Amygdala (tissue), 56 donors: ENCODE results near the gene ASGR1.
A peak's percentile ranks its signal among the peaks of the same experiment; 100 is the strongest.
"Not testable (repeated sequence)": the region's sequence is repeated elsewhere in the genome, so short reads cannot be mapped to it uniquely, and the experiment has no call there.

Experiments used
- DNase-seq, 56 donors: peaks; one replicate each; lab custom pipeline; 2025; lab: John Stamatoyannopoulos, UW

ASGR1 gene

GRCh38 chr17:7168841-7169564 lies 10.2 kb downstream of the ASGR1 start:
- DNase-seq, result not testable (repeated sequence)

DNA sequence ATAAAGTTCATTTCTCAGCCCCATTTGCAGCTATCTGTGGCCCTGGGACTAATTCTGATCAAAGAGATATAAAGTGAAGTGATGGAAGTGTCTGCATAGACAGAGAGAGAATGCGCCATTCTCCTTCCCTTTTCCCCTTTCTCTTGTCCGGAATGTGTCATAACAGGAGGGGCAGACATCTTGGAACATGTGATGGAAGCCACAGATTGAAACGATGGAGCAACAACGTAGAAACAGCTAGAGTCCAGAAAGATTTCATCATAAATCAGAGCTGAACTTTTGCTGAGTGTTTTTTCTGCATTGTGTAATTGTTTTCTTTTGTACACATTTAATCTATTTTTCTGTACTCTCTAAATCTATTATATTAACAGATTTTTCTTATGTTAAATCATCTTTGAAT lies 11.3 kb downstream of the ASGR1 start:
- no peak for DNase-seq

- no peak for DNase-seq
Observed at GRCh38 chr17:7166873-7167272, 12.3 kb downstream of the ASGR1 start.

GRCh38 chr17:7159571-7159970 lies 19.6 kb downstream of the ASGR1 start:
- DNase-seq, result not testable (repeated sequence)

DNA sequence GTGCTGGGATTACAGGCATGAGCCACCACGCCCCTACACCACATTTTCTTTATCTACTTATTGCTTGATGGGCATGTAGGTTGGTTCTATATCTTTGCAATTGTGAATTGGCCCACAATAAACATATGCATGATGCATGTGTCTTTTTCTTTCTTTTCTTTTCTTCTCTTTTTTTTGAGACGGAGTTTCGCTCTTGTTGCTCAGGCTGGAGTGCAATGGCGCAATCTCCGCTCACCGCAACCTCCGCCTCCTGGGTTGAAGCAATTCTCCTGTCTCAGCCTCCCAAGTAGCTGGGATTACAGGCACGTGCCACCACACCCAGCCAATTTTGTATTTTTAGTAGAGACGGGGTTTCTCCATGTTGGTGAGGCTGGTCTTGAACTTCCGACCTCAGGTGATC lies 20.7 kb downstream of the ASGR1 start:
- DNase-seq, result not testable (repeated sequence)

DNA sequence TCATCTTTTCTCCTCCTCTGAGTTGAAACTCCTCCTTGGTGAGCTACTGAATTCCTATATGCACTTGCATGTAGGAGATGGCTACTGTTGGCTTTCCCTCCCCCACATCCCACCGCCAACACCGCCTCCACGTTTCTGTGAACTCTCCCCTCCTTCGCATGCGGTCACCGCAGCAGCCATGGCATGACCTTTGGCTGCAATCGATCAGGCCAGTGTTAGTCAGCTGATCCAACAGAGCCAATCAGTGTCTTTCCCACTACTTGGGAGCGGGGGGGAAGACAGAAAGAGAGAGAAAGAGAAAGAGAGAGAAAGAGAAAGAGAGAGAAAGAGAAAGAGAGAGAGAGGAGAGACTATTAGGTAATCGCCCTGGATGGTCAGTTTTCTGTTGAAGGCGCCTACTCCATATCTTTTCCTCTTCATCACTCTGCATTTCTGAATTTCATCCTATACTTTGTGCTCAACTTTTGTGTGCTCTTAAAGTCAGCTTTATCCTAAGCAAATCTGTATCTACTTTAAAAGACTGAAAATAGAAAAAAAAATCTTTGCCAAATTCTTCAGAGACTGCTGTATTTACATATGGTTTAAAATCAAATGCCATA lies 22.7 kb downstream of the ASGR1 start:
- no peak for DNase-seq

GRCh38 chr17:7147772-7148171 lies 31.4 kb downstream of the ASGR1 start:
- no peak for DNase-seq

GRCh38 chr17:7146115-7146514 lies 33.1 kb downstream of the ASGR1 start:
- DNase-seq, result no peak

DNA sequence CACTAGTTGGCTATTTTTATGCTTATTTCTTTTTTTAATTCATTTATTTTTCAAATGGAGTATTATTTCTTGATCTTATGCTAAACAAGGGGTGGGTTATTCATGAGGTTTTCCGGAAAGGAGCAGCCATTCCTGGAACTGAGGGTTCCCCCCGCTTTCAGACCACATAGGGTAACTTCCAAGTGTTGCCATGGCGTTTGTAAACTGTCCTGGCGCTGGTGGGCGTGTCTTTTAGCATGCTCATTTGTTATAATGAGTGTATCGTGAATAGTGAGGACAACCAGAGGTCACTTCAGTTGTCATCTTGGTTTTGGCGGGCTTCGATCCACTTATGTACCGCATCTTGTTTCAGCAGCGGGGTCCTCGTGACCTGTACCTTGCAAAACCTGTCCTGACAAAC lies 35.0 kb downstream of the ASGR1 start:
- no peak for DNase-seq

- DNase-seq, result no peak
Observed at GRCh38 chr17:7141824-7142223, 37.3 kb downstream of the ASGR1 start.

DNA sequence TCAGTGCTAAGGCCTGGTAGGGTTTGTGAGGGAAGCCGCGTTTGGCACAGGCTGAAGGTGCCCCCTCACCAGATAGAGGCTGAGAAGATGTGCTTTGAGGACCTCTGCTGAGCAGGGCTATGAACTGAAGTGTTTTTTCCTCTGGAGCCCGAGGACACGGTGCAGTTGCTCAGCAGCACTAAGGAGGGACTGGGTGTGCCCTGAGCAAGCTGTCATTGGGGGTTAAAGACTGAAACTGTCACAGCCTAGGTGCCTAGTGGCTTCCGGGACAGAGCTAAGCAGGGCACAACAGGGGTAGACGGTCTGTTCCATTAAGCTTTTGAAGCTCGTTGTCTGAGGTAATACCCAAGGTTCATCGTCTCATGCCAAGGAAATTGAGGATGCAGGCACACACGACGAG lies 39.8 kb downstream of the ASGR1 start:
- DNase-seq, result no peak

GRCh38 chr17:7138800-7139381 lies 40.3 kb downstream of the ASGR1 start:
- DNase-seq, result no peak

DNA sequence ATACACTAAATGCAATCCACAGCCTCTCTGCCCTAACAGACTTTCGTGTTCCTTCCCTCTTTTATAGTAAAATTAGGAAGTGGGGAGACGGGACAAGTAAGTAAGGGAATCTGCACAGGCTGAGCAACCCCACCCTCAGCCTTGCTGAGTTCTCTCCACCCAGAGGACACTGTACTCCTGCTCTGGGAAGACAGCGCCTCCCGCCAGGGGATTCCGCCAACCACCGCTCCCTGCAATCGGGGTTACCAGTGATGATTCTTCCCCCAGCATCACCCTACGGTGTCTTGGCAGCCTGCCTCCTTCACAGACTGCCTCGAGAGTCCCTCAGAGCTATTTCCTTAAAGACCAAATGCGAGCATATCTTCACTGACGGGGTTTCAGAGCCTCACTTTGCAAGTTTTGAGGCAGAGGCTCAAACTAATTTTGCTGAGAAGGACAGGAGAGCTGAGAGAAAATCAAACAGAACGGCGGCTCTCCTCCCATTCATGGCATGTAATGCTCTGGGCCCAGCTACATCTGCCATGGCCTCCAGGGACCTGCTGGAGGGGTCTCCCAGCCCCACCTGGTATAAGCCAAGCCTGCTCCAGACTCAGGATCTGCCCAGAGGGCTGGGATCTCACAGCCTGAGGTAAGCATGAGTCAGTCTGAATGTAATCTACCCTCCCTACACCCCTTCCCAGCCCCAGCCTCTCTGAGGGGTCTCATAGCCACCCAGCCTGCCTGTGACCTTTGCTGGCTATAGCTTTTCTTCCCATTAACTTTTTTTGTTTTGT lies 41.8 kb downstream of the ASGR1 start:
- no peak for DNase-seq

DNA sequence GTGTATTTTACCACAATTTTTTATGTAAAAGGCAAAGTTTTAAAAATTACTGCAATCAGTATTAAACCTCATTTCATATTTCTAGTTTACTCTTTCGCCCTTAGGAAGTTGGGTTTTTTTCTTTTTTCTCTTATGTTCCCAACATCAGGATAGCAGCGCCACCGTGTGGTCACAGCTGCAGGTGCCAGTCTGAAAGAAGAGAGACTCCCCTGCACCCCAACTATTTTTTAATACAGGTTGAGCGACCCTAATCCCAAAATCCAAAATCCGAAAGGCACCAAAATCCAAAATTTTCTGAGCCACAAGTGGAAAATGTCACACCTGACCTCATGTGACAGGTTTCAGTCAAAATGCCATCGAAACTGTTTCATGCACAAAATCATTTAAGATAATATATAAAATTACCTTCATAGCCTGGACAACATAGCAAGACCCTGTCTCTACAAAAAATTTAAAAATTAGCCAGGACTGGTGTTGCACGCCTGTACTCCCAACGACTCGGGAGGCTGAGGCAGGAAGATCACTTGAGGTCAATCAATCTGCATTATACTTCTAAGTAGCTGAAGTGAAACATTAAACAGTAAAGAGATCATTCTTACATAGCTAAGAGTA lies 42.8 kb downstream of the ASGR1 start:
- peak in 30 of 56 donors; percentile 3 to 79 (median 28) for DNase-seq

GRCh38 chr17:7133916-7134315 lies 45.3 kb downstream of the ASGR1 start:
- DNase-seq, result no peak

DNA sequence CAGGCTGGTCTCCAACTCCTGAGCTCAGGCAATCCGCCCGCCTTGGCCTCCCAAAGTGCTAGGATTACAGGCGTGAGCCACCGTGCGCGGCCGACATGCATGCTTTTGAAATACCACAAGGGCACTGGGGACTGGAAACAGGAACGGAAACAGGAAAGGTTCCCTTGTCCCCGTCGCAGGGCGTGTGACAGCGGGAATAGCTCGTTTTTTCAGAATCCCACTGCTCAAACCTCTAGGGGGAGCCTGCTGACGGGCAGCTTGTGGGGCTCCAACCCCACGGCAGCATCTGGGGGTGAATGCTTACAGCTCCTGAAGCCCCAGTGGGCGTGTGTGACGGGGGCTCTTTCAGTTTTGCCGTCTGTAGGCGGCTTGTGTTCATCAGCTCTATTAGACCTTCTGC lies 45.7 kb downstream of the ASGR1 start:
- DNase-seq, result peak in 3 of 56 donors; percentile 20 to 25 (median 21)

DNA sequence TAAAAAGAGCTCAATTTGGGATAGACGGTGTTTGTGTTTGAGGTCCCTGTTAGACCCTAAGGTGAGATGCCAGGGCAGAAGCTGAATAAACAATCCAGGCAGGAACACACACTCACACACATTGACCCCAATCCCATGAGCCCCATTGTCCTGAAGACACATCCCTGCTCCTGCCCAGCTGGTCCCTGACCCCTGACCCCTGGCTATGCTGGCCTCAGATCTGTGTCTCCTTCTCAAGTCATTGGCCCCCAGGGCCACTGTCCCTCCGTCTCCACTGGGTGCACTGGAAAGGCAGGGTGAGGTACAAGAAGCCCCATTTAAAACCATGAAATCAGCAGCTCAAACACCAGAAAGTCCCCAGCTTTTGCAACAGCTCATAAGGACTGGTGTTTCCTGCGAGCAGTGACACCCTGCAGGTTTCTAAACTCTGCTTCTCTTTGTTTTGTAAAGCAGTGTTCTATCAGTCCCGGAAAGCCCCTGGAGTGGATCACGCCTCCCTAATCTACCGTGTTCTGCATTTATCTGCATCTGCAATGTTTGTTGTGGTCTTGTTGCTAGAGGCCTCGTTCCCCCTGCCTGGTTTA lies 46.6 kb downstream of the ASGR1 start:
- no peak for DNase-seq

- DNase-seq, result no peak
Observed at GRCh38 chr17:7131423-7131791, 47.8 kb downstream of the ASGR1 start.

DNA sequence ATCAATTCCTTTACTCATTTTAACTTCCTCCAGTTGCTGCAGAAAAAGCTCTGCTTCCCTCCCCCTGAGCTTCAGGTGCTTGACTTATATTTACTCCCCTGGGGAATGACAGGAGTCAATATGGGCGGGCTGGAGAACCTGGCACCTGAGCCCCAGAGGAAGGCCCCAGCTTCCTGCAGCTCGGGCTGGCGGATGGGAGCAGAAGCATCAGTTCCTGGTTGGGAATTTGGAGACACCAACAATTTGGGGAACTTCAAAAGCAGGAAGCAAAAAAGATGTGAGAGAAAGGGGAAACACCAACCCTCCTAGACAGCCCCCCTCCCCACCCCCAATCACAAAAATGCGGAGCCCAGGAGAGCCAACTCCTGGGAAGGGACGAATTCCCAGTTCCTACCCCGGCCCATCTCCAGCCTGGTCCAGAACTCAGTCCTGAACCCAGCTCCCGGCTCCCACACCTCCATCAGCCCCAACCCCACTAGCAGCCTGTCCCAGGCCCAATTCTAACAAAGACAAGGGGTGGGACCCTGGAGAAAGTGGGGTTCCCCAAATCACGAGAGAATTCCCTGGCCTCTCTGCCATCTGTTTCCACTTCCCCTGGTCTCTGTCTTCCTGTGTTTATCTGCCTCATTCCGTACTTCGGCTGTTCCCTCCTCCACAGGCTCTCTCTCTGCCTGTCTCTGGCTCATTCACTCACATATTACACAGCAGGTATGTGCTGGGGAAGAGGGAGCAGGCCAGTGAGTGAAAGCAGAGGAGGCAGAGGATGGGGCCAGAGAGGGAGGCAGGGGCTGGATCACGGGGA lies 48.3 kb downstream of the ASGR1 start:
- no peak for DNase-seq

DNA sequence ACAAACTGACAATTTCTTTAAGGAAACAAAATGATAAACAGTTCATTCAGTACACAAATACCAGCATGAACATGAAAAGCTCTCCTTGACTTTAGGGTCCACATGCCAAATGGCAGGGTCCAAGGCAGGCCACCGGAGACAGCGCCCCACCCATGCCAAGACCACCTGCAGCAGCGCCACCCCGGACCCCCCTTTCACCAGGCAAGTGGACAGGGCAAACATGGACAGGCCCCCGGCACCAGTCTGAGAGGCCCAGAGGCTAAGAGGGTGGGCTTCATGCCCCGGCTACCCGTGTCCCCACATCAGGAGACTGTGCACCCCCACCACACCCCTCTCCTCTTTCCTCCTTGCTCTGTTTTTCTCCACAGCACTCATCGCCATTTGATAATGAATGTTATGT lies 49.9 kb downstream of the ASGR1 start:
- no peak for DNase-seq
